ENCODE data around the gene CACNA1C.

DNA sequence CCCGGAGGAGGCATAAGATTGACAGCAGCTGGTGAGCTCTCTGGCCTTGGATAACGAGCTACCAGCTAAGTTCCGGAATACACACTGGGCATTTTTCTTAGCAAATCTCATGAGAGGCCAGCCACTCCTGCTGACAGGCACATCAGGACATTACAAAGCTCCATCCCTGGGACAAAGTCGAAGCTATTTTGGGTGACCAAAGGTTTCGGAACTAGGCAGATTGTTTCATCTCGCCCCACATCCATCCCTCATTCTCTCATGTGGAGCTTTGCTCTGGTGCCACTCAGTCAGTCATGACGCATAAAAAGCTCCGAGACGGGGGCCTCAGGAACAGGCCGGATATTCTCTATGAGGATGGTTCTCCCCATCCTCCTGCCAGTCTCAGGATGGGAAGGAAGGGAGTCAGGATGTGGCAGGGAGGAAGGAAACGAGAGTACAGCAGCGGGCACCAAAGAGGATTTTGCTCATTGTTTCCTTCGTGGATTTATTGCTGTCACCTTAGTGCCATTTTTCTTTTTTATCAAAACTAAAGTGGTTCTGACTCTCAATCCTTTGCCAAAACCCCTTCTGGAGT is 488.9 kb downstream of the CACNA1C start:
- TF ChIP-seq, protein P1, sequence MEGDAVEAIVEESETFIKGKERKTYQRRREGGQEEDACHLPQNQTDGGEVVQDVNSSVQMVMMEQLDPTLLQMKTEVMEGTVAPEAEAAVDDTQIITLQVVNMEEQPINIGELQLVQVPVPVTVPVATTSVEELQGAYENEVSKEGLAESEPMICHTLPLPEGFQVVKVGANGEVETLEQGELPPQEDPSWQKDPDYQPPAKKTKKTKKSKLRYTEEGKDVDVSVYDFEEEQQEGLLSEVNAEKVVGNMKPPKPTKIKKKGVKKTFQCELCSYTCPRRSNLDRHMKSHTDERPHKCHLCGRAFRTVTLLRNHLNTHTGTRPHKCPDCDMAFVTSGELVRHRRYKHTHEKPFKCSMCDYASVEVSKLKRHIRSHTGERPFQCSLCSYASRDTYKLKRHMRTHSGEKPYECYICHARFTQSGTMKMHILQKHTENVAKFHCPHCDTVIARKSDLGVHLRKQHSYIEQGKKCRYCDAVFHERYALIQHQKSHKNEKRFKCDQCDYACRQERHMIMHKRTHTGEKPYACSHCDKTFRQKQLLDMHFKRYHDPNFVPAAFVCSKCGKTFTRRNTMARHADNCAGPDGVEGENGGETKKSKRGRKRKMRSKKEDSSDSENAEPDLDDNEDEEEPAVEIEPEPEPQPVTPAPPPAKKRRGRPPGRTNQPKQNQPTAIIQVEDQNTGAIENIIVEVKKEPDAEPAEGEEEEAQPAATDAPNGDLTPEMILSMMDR (conservative IDR thresholded peaks at IDR 0.05 in 1 of 2, IDR thresholded peaks at IDR 0.05 in 1 of 2; ENCODE audit: low read depth in 1 of 2, low read length in 2 of 2), result no peak
- TF ChIP-seq EZH2 (IDR thresholded peaks at IDR 0.05; ENCODE audit: low read length, missing control alignments), result no peak
